Testis (tissue), 3 donors: Measurements from ENCODE around the gene PDP2. TPM values are rescaled to one million over a fixed set of nuclear protein-coding genes. Genes with fewer than 3 reads are reported as not detected.

Experiments
- DNase-seq: peaks from one replicate; pipeline ENCODE4 v3.0.0-alpha.2; 2019
- H3K27ac ChIP-seq, 2 donors: fragments of 200-600 bp; sonication (generic); one replicate each; pipeline ENCODE4 v1.5.1; 2019
- H3K27me3 ChIP-seq: fragments of 200-600 bp; sonication (generic); one replicate; pipeline ENCODE4 v1.5.1; 2019
- H3K36me3 ChIP-seq: fragments of 200-600 bp; sonication (generic); one replicate; pipeline ENCODE4 v1.5.1; 2017; ENCODE audit warnings: low read depth; ENCODE audit errors: missing control alignments
- H3K4me1 ChIP-seq: fragments of 200-600 bp; sonication (generic); one replicate; pipeline ENCODE4 v1.5.1; 2019
- H3K4me3 ChIP-seq, 2 donors: fragments of 200-600 bp; sonication (generic); one replicate each; pipeline ENCODE4 v1.5.1; 2017 to 2019
- H3K9me3 ChIP-seq: fragments of 200-600 bp; sonication (generic); one replicate; pipeline ENCODE4 v1.5.1; 2017
- POLR2A ChIP-seq: fragments of 450-650 bp; IDR thresholded peaks from one replicate; pipeline ENCODE4 v1.6.1; 2017; ENCODE audit warnings: antibody characterized with exemption, mild to moderate bottlenecking, moderate library complexity
- WGBS, 2 donors: methylation state at CpG; one replicate each; pipeline ENCODE4 v1.1.5; 2018; 5-methylcytosine and 5-hydroxymethylcytosine counted together
- intact Hi-C: fragments of 100-400 bp; cut with DNase I; formaldehyde crosslinking; loops from one replicate; pipeline ENCODE4 v1.15.1; 2023; ENCODE audit warnings: low total_unique reads
- polyA plus RNA-seq: library from polyadenylated mRNA; stranded (reverse); fragments of 350-450 nt; fragmentation: Illumina TruSeq; extraction: RNeasy Lipid Tissue Mini Kit (QIAGEN cat#74804); gene quantifications from one replicate; pipeline ENCODE4 v1.2.3, GENCODE V29; 2014; ENCODE audit warnings: low read depth, low replicate concordance; ENCODE audit not compliant: insufficient read depth
- total RNA-seq, 2 donors: library from RNA; depleted of rRNA; stranded (reverse); fragments of >200 nt; gene quantifications; one replicate each; pipeline ENCODE4 v1.2.3, GENCODE V29; 2016
- TF ChIP-seq, protein P1 (sequence below), 3 experiments: fragments of 450-650 bp in 2 of 3; fragments of 200-600 bp in 1 of 3; sonication (generic) in 1 of 3; IDR thresholded peaks; one replicate each; pipeline ENCODE4 v1.5.1; 2016 to 2019; ENCODE audit warnings: antibody characterized with exemption in 3 of 3, mild to moderate bottlenecking in 2 of 3, moderate library complexity in 1 of 3

Gene PDP2
- total and polyA plus RNA-seq, 3 donors from 2014 or later, result 14.0 to 23.9 (median 22.9) TPM

DNA sequence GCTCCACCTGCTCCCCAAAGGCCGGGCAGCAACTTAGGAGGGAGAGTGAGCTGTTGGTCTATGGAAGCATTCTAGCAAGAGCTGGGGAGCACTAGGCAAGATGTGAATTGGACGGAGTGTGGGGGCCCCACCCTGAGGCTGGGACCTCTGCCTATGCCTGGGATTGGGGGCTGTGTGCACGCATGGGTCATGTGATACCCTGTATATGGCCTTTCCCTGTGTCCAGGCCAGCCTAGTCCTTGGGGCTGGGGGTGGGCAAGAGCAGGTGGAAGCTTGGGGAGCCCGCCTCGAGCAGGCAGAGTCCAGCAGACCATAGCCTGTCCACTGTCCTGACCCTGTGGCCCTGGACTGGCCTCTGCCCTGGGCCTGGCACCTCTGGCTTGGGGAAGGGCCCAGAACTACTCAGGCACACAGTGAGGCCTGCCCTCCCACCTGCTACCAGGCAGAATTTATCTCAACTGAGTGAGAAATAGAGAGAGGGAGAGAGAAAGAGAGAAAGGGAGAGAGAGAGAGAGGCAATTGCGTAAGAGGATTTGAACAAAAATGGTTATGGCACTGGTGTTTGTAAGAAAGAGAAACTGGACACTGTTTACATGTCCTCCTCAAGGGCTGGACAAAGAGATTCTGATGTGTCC is 19.1 kb downstream of the PDP2 start:
- no peak for DNase-seq
- 62 to 64% methylated on average over 6 of the region's 6 CpGs for WGBS, 2 donors
- peak overlapping the region; percentile 82 to 87 for H3K27ac ChIP-seq

GRCh38 chr16:66899945-66900710 is 19.8 kb downstream of the PDP2 start:
- Histone ChIP-seq H3K4me3 (no peak overlapping the region), H3K36me3 (no peaks in the 10 kb centered on the region), H3K27ac (peak overlapping the region; percentile 82 to 87), H3K9me3 (no peaks in the 10 kb centered on the region), H3K4me1 (peaks cover 63% of the 10 kb centered on the region), H3K27me3 (no peaks in the 10 kb centered on the region)
- peak; percentile 81 for DNase-seq
- WGBS, 2 donors, result 41 to 50% methylated on average over 9 of the region's 9 CpGs
- intact Hi-C loops, result no loop called here
- TF ChIP-seq, protein P1, sequence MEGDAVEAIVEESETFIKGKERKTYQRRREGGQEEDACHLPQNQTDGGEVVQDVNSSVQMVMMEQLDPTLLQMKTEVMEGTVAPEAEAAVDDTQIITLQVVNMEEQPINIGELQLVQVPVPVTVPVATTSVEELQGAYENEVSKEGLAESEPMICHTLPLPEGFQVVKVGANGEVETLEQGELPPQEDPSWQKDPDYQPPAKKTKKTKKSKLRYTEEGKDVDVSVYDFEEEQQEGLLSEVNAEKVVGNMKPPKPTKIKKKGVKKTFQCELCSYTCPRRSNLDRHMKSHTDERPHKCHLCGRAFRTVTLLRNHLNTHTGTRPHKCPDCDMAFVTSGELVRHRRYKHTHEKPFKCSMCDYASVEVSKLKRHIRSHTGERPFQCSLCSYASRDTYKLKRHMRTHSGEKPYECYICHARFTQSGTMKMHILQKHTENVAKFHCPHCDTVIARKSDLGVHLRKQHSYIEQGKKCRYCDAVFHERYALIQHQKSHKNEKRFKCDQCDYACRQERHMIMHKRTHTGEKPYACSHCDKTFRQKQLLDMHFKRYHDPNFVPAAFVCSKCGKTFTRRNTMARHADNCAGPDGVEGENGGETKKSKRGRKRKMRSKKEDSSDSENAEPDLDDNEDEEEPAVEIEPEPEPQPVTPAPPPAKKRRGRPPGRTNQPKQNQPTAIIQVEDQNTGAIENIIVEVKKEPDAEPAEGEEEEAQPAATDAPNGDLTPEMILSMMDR (IDR thresholded peaks at IDR 0.05), result no peak
- no peak for TF ChIP-seq POLR2A

More for the DNA sequence above, 19.1 kb downstream of the PDP2 start:
- no peak for TF ChIP-seq POLR2A
- TF ChIP-seq, protein P1 (IDR thresholded peaks at IDR 0.05), result no peak
- H3K36me3 ChIP-seq, result no peaks in the 10 kb centered on the region
- peaks cover 56% of the 10 kb centered on the region for H3K4me1 ChIP-seq
- intact Hi-C loops, result no loop called here
- H3K9me3 ChIP-seq, result no peaks in the 10 kb centered on the region
- no peaks in the 10 kb centered on the region for H3K27me3 ChIP-seq
- no peak overlapping the region for H3K4me3 ChIP-seq

DNA sequence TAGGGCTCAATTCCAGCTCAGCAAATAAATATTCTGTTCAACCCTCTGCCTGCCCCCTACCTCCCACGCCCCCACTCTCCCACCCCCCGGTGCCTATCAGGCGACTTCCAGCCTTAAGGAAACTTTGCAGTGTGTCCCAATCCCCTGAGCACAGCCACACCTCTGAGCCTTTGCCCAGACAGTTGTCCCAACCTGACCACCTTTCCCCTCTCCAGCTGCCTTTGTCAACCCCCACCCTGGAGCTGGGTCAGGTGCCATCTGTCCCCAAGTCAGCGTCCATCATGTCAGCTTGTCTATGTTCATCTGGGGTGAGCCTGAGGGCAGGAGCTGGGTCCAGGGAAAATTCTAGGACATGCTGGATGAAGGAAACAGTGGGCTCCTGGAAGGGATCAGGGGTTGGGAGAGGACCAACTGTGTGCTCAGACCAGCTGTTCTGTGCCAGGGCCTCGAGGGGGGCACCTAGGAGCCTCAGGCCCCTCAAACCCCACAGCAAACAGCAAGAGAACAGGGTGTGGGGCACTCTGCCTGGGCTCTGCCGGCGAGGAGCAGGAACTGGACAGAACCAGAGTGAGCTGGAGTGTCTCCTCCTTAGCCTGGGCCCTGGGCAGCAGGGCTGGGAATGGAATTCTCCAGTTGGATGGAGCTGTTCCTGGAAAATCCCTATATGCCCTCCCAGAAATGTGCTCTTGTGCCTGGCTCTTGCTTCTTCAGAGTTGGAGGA is 20.6 kb downstream of the PDP2 start:
- DNase-seq, result peak; percentile 54
- H3K27ac ChIP-seq, result peak overlapping the region; percentile 82 to 87
- TF ChIP-seq, protein P1 (IDR thresholded peaks at IDR 0.05), result no peak
- no peak for TF ChIP-seq POLR2A

DNA sequence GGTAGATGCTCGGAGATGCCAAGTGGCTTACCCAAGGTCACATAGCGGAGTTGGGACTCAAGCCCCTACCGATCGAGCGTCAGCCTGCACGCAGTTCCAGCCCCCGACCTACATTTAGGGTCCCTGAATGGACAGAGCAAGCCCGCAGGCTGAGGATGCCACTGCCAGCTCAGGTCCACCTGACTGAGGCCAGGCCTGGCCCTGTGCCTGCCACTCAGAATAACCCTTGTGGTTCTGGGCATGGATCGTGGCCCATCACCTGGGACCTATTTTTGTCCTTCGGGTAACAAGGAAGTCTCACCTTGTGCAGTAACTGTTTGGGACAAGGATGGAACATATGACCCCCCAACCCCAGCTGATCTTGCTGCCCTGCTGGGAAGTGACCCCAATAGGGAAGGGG is 21.3 kb downstream of the PDP2 start:
- intact Hi-C loops, result no loop called here
- H3K4me3 ChIP-seq, result no peak overlapping the region
- TF ChIP-seq, protein P1 (IDR thresholded peaks at IDR 0.05), result no peak
- no peak for TF ChIP-seq POLR2A
- WGBS, 2 donors, result 82 to 89% methylated on average over 3 to 10 of the region's 10 CpGs
- H3K27ac ChIP-seq, result peak overlapping the region; percentile 82 to 87
- peaks cover 74% of the 10 kb centered on the region for H3K4me1 ChIP-seq
- no peaks in the 10 kb centered on the region for H3K36me3 ChIP-seq
- H3K9me3 ChIP-seq, result no peaks in the 10 kb centered on the region
- DNase-seq, result no peak
- H3K27me3 ChIP-seq, result no peaks in the 10 kb centered on the region

More for the DNA sequence above, 20.6 kb downstream of the PDP2 start:
- WGBS, 2 donors, result 42 to 43% methylated on average over 5 to 7 of the region's 7 CpGs
- Histone ChIP-seq H3K36me3 (no peaks in the 10 kb centered on the region), H3K4me1 (peaks cover 70% of the 10 kb centered on the region), H3K9me3 (no peaks in the 10 kb centered on the region), H3K4me3 (no peak overlapping the region), H3K27me3 (no peaks in the 10 kb centered on the region)
- intact Hi-C loops, result no loop called here
